Measurements from ENCODE around the gene CBX4. TPM values are rescaled to one million over a fixed set of nuclear protein-coding genes. Genes with fewer than 3 reads are reported as not detected.

Gene CBX4
- total RNA-seq, 4 donors from 2014 or later: 6.7 to 11.5 (median 10.0) TPM

DNA sequence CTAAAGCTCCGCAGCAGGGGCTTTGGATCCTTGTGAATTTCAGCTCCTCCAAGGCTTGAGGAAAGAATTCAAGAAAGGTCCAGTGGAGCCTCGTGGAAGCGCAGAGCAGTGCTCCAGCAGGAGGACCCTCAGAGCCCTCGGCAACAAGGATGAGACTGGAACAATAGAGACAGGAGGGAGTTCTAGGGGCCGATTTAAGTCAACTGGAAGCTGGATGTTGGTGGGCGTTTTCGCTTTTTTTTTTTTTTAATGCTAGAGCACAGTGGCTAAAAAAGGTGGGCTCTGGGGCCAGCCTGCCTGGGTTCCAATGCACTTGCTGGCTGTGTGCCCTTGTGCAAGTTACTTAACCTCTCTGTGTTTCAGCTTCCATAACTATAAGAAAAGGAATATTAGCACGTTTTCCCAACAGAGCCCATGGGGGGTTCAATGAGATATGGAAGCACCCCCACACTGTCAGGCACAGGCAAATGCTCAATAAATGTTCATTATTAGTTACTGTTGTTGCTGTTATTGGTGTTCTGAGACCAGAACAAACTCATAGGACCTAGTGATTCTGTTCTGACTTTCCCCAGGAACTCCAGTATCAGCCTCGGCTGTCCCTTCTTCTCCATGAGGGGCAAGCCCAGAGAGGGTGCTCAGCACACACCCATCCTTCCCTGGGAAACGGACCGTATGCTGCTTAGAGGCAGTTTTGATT lies 37.1 kb downstream of the CBX4 start:
- Histone ChIP-seq H3K27ac (no peak overlapping the region), H3K36me3 (no peaks in the 10 kb centered on the region), H3K27me3 (peaks cover 96% of the 10 kb centered on the region), H3K4me1 (peaks cover 0 to 70% (median 24%) of the 10 kb centered on the region in 3 donors), H3K9me3 (no peaks in the 10 kb centered on the region), H3K4me3 (no peak overlapping the region)
- 7 to 22% methylated on average over 5 to 8 of the region's 11 CpGs for WGBS, 2 donors (ENCODE audit: low coverage in 1 of 2)
- no peak for TF ChIP-seq POLR2A (IDR thresholded peaks at IDR 0.05)
- no peak for TF ChIP-seq POLR2AphosphoS5 (IDR thresholded peaks at IDR 0.05)
- no peak for TF ChIP-seq EP300 (IDR thresholded peaks at IDR 0.05)
- TF ChIP-seq, protein P1, sequence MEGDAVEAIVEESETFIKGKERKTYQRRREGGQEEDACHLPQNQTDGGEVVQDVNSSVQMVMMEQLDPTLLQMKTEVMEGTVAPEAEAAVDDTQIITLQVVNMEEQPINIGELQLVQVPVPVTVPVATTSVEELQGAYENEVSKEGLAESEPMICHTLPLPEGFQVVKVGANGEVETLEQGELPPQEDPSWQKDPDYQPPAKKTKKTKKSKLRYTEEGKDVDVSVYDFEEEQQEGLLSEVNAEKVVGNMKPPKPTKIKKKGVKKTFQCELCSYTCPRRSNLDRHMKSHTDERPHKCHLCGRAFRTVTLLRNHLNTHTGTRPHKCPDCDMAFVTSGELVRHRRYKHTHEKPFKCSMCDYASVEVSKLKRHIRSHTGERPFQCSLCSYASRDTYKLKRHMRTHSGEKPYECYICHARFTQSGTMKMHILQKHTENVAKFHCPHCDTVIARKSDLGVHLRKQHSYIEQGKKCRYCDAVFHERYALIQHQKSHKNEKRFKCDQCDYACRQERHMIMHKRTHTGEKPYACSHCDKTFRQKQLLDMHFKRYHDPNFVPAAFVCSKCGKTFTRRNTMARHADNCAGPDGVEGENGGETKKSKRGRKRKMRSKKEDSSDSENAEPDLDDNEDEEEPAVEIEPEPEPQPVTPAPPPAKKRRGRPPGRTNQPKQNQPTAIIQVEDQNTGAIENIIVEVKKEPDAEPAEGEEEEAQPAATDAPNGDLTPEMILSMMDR (IDR thresholded peaks at IDR 0.05): no peak
- ATAC-seq: no peak

DNA sequence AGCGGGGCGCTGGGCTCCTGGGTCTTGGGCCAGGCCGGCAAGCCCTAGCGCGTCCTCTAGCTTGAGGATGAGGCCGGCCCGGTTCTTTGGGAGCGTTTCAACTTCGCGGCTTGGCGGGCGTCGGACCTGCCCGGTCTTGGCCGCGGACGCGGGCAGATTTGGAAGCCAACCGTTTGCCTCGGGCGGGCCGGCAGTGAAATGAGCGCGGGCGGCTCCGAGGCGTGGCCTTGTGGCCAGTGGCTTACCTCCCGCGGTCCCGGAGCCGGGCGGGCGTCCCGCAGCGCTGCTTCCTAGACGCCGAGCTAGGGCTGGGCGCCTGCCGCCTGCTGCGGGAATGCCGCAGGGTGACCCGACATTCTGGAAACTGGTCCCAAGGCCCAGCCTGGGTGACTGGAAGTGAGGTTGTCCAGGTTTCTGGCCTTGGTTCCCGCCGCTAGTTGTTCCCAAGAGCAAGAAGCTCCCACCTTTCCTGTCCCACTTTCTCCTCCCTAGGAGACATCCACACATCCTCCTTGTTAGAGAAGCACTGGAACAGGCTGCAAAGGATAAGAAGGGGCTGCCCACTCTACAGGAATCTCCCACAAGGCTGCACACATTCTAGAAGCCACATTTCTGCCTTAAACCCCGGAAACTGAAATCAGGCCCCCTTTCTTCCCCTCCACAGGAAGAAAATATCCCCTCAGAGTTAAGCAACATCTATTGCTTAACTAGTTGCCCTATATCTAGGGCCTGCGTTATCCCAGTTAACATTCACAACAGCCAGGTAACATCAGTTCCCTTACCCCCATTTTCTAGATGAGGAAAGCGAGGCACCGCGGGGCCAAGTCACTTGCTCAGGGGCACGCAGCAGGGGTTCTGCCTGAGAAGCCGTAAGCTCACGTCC lies 37.8 kb downstream of the CBX4 start:
- H3K27me3 ChIP-seq: peaks cover 88% of the 10 kb centered on the region

DNA sequence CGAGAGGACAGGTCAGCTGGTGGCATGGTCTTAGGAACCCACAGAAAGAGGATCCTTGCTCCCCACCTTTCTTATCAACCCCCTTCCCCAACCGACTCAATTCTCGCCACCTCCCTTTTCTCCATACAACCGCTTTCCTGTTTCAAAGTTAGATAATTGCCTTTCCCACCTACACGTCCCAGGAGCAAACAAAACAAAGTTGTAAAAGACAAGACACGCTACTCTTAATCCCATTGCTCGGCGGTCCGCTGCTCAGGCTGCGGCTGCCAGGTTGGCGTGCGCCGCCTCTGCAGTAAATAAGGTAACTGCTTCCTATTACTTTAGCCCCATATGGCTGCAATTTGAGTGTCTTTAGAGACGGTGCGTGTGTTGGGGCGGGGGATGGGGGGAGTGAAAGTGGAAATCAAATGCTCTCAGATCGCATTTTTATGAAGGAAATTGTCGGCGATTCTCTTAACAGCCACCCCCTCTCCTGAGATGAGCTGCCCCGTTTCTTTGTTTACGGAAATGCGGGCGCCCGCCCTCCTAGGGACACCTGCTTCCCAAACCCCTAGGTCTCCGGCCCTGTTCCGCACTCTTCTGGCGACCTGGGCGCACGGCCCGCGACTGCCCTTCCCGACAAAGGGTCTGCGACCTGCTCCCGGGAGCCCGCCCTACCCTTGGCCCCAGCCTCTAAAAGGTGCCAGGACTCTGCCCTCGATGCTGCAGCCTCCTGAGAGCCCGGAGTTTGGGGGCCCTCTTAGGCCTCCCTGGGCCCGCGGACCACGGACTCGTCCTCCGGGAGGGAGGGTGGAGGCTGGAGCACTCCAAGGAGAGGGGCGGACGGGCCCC lies 38.7 kb downstream of the CBX4 start:
- no peaks in the 10 kb centered on the region for H3K36me3 ChIP-seq
- no peak for ATAC-seq
- TF ChIP-seq POLR2A (IDR thresholded peaks at IDR 0.05): no peak
- TF ChIP-seq, protein P1 (IDR thresholded peaks at IDR 0.05): no peak
- TF ChIP-seq EP300 (IDR thresholded peaks at IDR 0.05): no peak
- TF ChIP-seq POLR2AphosphoS5 (IDR thresholded peaks at IDR 0.05): no peak
- peaks cover 79% of the 10 kb centered on the region for H3K27me3 ChIP-seq
- H3K4me3 ChIP-seq: no peak overlapping the region
- WGBS, 2 donors (ENCODE audit: low coverage in 1 of 2): 2 to 3% methylated on average over 20 to 27 of the region's 44 CpGs
- peaks cover 0 to 81% (median 31%) of the 10 kb centered on the region in 3 donors for H3K4me1 ChIP-seq
- no peaks in the 10 kb centered on the region for H3K9me3 ChIP-seq
- no peak overlapping the region for H3K27ac ChIP-seq

More for the DNA sequence above, 37.8 kb downstream of the CBX4 start:
- Histone ChIP-seq H3K36me3 (no peaks in the 10 kb centered on the region), H3K4me1 (peaks cover 0 to 73% (median 25%) of the 10 kb centered on the region in 3 donors), H3K4me3 (no peak overlapping the region), H3K9me3 (no peaks in the 10 kb centered on the region), H3K27ac (no peak overlapping the region)
- ATAC-seq: no peak
- WGBS, 2 donors (ENCODE audit: low coverage in 1 of 2): 8 to 10% methylated on average over 3 to 5 of the region's 52 CpGs
- TF ChIP-seq, protein P1 (IDR thresholded peaks at IDR 0.05): no peak
- TF ChIP-seq POLR2AphosphoS5 (IDR thresholded peaks at IDR 0.05) (no peak), POLR2A (IDR thresholded peaks at IDR 0.05) (no peak), EP300 (IDR thresholded peaks at IDR 0.05) (no peak)

DNA sequence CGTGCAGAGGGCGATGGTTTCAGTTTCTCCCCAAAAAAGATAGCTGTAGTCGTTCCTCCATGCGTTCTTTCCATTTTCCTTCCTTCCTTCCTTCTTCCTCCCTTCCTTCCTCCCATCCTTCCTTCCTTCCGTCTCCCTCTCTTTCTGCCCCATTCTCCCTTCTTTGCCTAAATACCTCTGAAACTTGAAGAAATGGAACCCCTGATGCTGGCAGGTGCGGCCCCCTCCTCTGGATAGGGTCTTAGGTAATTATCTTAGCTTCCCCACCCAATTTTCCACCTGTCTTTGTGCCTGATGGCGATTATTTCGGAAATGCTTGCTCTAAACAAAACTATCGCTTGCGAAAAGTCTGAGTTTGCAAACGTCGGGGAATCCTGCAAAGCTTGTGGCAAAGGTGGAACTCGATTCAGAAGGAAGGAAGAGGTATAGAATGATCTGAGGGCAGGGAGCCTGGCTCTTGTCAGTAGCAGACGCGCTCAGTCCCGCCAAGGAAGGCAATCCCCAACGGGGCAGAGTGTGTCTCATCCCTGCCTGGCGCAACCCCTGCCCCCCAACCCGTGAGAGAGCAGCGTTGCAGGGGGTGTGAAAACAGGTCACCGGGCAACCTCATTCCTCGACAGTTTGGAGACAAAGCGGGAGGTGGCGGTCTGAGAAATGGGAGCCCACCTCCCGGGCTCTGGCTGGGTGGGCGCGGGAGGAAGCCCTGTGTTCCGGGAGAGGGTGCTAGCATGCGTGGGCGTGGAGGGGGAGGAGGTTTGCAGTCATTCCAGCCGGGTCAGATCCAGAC lies 39.5 kb downstream of the CBX4 start:
- H3K27ac ChIP-seq: no peak overlapping the region
- H3K4me3 ChIP-seq: no peak overlapping the region
- H3K27me3 ChIP-seq: peaks cover 79% of the 10 kb centered on the region
- H3K9me3 ChIP-seq: no peaks in the 10 kb centered on the region
- ATAC-seq: no peak
- peaks cover 0 to 87% (median 31%) of the 10 kb centered on the region in 3 donors for H3K4me1 ChIP-seq
- peaks cover 0 to 6% of the 10 kb centered on the region in 2 donors for H3K36me3 ChIP-seq
- TF ChIP-seq POLR2A (IDR thresholded peaks at IDR 0.05) (no peak), EP300 (IDR thresholded peaks at IDR 0.05) (no peak), POLR2AphosphoS5 (IDR thresholded peaks at IDR 0.05) (no peak)
- TF ChIP-seq, protein P1 (IDR thresholded peaks at IDR 0.05): no peak
- 4 to 9% methylated on average over 9 to 25 of the region's 31 CpGs for WGBS, 2 donors (ENCODE audit: low coverage in 1 of 2)

Measured in gastroesophageal sphincter (tissue), 4 donors.